SK-N-SH (cell line): ENCODE data around the gene SLC34A1. TPM values are rescaled to one million over a fixed set of nuclear protein-coding genes. Genes with fewer than 3 reads are reported as not detected.
A peak's percentile ranks its signal among the peaks of the same experiment; 100 is the strongest.

Experiments used
- CTCF ChIA-PET: fragments of 300-600, 350-600 bp; formaldehyde crosslinking; extraction: SDS; loops from one replicate; lab custom pipeline; 2021; lab: Yijun Ruan, JAX
- POLR2A ChIA-PET: fragments of 350-600 bp; sonication (Branson Sonifier 250); formaldehyde crosslinking; extraction: SDS; loops from one replicate; lab custom pipeline; 2020; ENCODE audit warnings: antibody characterized with exemption, inconsistent platforms; lab: Yijun Ruan, JAX
- DNase-seq: peaks from one replicate; pipeline ENCODE4 v3.0.0; 2012
- H2AFZ ChIP-seq: fragments of 200-600 bp; sonication (generic); 2 replicates; pipeline ENCODE4 v1.8.1; 2016; ENCODE audit warnings: antibody characterized with exemption, mild to moderate bottlenecking, low read depth
- H3F3A ChIP-seq: fragments of 200-600 bp; sonication (generic); replicated peaks from 2 replicates; pipeline ENCODE3; 2016; ENCODE audit warnings: antibody characterized with exemption, mild to moderate bottlenecking; ENCODE audit not compliant: insufficient read depth
- H3K27ac ChIP-seq, 2 experiments: fragments of 200-500 bp in 1 of 2; fragments of 200-600 bp in 1 of 2; sonication (Bioruptor generic) in 1 of 2; sonication (generic), shearing (Covaris generic) in 1 of 2; 2 replicates each; pipeline versions ENCODE4 v1.5.1 to v1.6.1; 2014 to 2016; ENCODE audit warnings: low read depth in 2 of 2, inconsistent platforms in 1 of 2, low read length in 1 of 2, mild to moderate bottlenecking in 1 of 2, mixed read lengths in 1 of 2
- H3K27me3 ChIP-seq: fragments of 200-600 bp; sonication (generic), shearing (Covaris generic); 2 replicates; pipeline ENCODE4 v1.6.1; 2016; ENCODE audit warnings: mixed run types; ENCODE audit not compliant: insufficient read depth
- H3K36me3 ChIP-seq, 2 experiments: fragments of 200-500 bp in 1 of 2; fragments of 200-600 bp in 1 of 2; sonication (Bioruptor generic) in 1 of 2; sonication (generic) in 1 of 2; replicated peaks in 1 of 2; 2 replicates each; pipeline versions ENCODE3 to v1.5.1; 2014 to 2016; ENCODE audit warnings: low read length in 1 of 2, mild to moderate bottlenecking in 1 of 2; ENCODE audit not compliant: insufficient read depth in 2 of 2, control insufficient read depth in 1 of 2
- H3K4me1 ChIP-seq, 2 experiments: fragments of 200-500 bp in 1 of 2; fragments of 200-600 bp in 1 of 2; sonication (Bioruptor generic) in 1 of 2; sonication (generic), shearing (Covaris generic) in 1 of 2; 2 replicates each; pipeline versions ENCODE4 v1.5.1 to v1.6.1; 2014 to 2016; ENCODE audit warnings: low read depth in 1 of 2, low read length in 1 of 2, mixed run types in 1 of 2; ENCODE audit not compliant: insufficient read depth in 2 of 2, control insufficient read depth in 1 of 2
- H3K4me2 ChIP-seq: fragments of 200-600 bp; sonication (generic), shearing (Covaris generic); 2 replicates; pipeline ENCODE4 v1.6.1; 2017; ENCODE audit warnings: mixed run types
- H3K4me3 ChIP-seq, 2 experiments: fragments of 200-500 bp in 1 of 2; fragments of 200-600 bp in 1 of 2; sonication (Bioruptor generic) in 1 of 2; sonication (generic), shearing (Covaris generic) in 1 of 2; 2 replicates each; pipeline versions ENCODE4 v1.5.1 to v1.8.1; 2014 to 2016; ENCODE audit warnings: low read depth in 2 of 2, inconsistent platforms in 1 of 2, low read length in 1 of 2, mild to moderate bottlenecking in 1 of 2, mixed read lengths in 1 of 2, moderate library complexity in 1 of 2
- H3K79me2 ChIP-seq: fragments of 200-600 bp; sonication (generic); 2 replicates; pipeline ENCODE4 v1.8.1; 2017; ENCODE audit warnings: mild to moderate bottlenecking; ENCODE audit not compliant: insufficient read depth
- H3K9ac ChIP-seq: fragments of 200-600 bp; sonication (generic); 2 replicates; pipeline ENCODE4 v1.6.1; 2017; ENCODE audit warnings: mixed run types
- H3K9me2 ChIP-seq: fragments of 200-600 bp; sonication (generic); 2 replicates; pipeline ENCODE4 v1.6.1; 2017; ENCODE audit warnings: mixed run types
- H3K9me3 ChIP-seq: fragments of 200-600 bp; sonication (generic); 2 replicates; pipeline ENCODE4 v1.6.1; 2017; ENCODE audit warnings: mixed run types, mild to moderate bottlenecking, moderate library complexity
- H4K20me1 ChIP-seq: fragments of 200-600 bp; sonication (generic); 2 replicates; pipeline ENCODE4 v1.6.1; 2017; ENCODE audit warnings: mild to moderate bottlenecking, mixed run types; ENCODE audit not compliant: insufficient read depth
- CTCF ChIP-seq: fragments of 200-600 bp; sonication (generic); IDR thresholded peaks from 2 replicates; pipeline ENCODE4 v1.6.1; 2017; ENCODE audit warnings: antibody characterized with exemption, mild to moderate bottlenecking, moderate library complexity
- EZH2phosphoT487 ChIP-seq: fragments of 200-600 bp; sonication (generic); IDR thresholded peaks from 2 replicates; pipeline ENCODE4 v1.6.1; 2017; ENCODE audit warnings: low read depth, mixed run types, mild to moderate bottlenecking, antibody characterized with exemption, moderate library complexity, borderline replicate concordance
- FOSL2 ChIP-seq: IDR thresholded peaks from 2 replicates; pipeline ENCODE4 v1.4.0; 2012; ENCODE audit warnings: low read depth, mild to moderate bottlenecking, moderate library complexity, borderline replicate concordance
- FOXJ3 ChIP-seq: sonication (generic); formaldehyde crosslinking; IDR thresholded peaks from 2 replicates; pipeline ENCODE4 v1.5.1; 2020; ENCODE audit warnings: mild to moderate bottlenecking, missing genetic modification reagents
- GABPA ChIP-seq: IDR thresholded peaks from 2 replicates; pipeline ENCODE4 v1.4.0; 2012; ENCODE audit warnings: low read depth, mild to moderate bottlenecking
- JUND ChIP-seq: IDR thresholded peaks from 2 replicates; pipeline ENCODE4 v1.4.0; 2012
- MEF2A ChIP-seq: IDR thresholded peaks from 2 replicates; pipeline ENCODE4 v1.4.0; 2012; ENCODE audit warnings: low read depth, borderline replicate concordance
- MXI1 ChIP-seq: IDR thresholded peaks from 2 replicates; pipeline ENCODE4 v1.6.1; 2012; ENCODE audit warnings: mild to moderate bottlenecking, low read depth, low read length, improper control_type of control experiment
- NRF1 ChIP-seq: IDR thresholded peaks from 2 replicates; pipeline ENCODE4 v1.6.1; 2012; ENCODE audit warnings: low read depth, mild to moderate bottlenecking, low read length
- PBX3 ChIP-seq: IDR thresholded peaks from 2 replicates; pipeline ENCODE4; 2012
- RCOR1 ChIP-seq: fragments of 150-350 bp; IDR thresholded peaks from 2 replicates; pipeline ENCODE4 v1.6.1; 2017; ENCODE audit warnings: antibody characterized with exemption, low read length
- RFX5 ChIP-seq: IDR thresholded peaks from 2 replicates; pipeline ENCODE4 v1.6.1; 2012; ENCODE audit warnings: mild to moderate bottlenecking, improper control_type of control experiment, low read length
- SIN3A ChIP-seq: IDR thresholded peaks from 2 replicates; pipeline ENCODE4 v1.6.1; 2012; ENCODE audit warnings: low read depth, mild to moderate bottlenecking, low read length, moderate library complexity, borderline replicate concordance
- SMC3 ChIP-seq: IDR thresholded peaks from 2 replicates; pipeline ENCODE4 v1.6.1; 2012; ENCODE audit warnings: low read depth, low read length, improper control_type of control experiment
- TAF1 ChIP-seq: IDR thresholded peaks from 2 replicates; pipeline ENCODE4 v1.6.1; 2012; ENCODE audit warnings: low read depth, mild to moderate bottlenecking, low read length, moderate library complexity, borderline replicate concordance
- USF1 ChIP-seq: IDR thresholded peaks from 2 replicates; pipeline ENCODE4 v1.4.0; 2012; ENCODE audit warnings: low read depth, borderline replicate concordance
- USF2 ChIP-seq: fragments of 150-350 bp; IDR thresholded peaks from 2 replicates; pipeline ENCODE4 v1.6.1; 2017; ENCODE audit warnings: antibody characterized with exemption, low read length, low read depth, borderline replicate concordance
- WGBS: methylation state at CpG from one replicate; pipeline ENCODE4 v1.1.6; 2017; ENCODE audit warnings: low lambda C conversion rate; 5-methylcytosine and 5-hydroxymethylcytosine counted together
- polyA plus RNA-seq, 3 experiments: library from polyadenylated mRNA; depleted of rRNA; stranded (reverse); fragments of >200 nt; gene quantifications; 2 replicates each; pipeline ENCODE4 v1.2.3, GENCODE V29; 2012
- TF ChIP-seq, protein P1 (sequence below): IDR thresholded peaks from 2 replicates; pipeline ENCODE4 v1.4.0; 2012; ENCODE audit warnings: low read depth, borderline replicate concordance
- TF ChIP-seq, protein P2 (sequence below): IDR thresholded peaks from 2 replicates; pipeline ENCODE4 v1.6.1; 2012; ENCODE audit warnings: mild to moderate bottlenecking, low read depth, low read length, moderate library complexity
- TF ChIP-seq, protein P3 (sequence below): fragments of 150-350 bp; IDR thresholded peaks from 2 replicates; pipeline ENCODE4 v1.6.1; 2016; ENCODE audit warnings: mild to moderate bottlenecking, low read depth, low read length

The SLC34A1 gene
- polyA plus RNA-seq, 1 of the 3 experiments (the other 2 are of a cell fraction): 0.03 TPM

- H3K4me3 ChIP-seq: peak overlapping the region; percentile 55 to 56; a peak in 3 of 4 replicates
- no peaks in the 10 kb centered on the region for H3K36me3 ChIP-seq
- H3K9ac ChIP-seq: no peak overlapping the region; the same call in 1 of the 2 replicates
- H3K4me1 ChIP-seq: peaks cover 6 to 37% of the 10 kb centered on the region in 2 experiments; a peak in 3 of 4 replicates
- H3F3A ChIP-seq: peaks cover 13% of the 10 kb centered on the region
- H3K9me3 ChIP-seq: no peaks in the 10 kb centered on the region
- ChIA-PET CTCF (interaction anchor here (0.6 to 5.9 kb wide), 18 partner anchors 10 to 283 kb away, joined by 3 to 58 read pairs (median 5); partner anchors contain the start of genes FGFR4, GRK6, LMAN2 and SLC34A1), POLR2A (interaction anchor here (0.8 to 1.1 kb wide), 2 partner anchors 12 to 34 kb away, joined by 3 read pairs; no protein-coding TSS in a partner anchor)
- DNase-seq: peak; percentile 92
- WGBS: 28% methylated on average over 10 of the region's 42 CpGs
- no peak overlapping the region for H2AFZ ChIP-seq
- H3K79me2 ChIP-seq: no peaks in the 10 kb centered on the region
- no peaks in the 10 kb centered on the region for H3K27me3 ChIP-seq
- H3K4me2 ChIP-seq: no peak overlapping the region
- no peaks in the 10 kb centered on the region for H3K9me2 ChIP-seq
- no peak overlapping the region for H3K27ac ChIP-seq
- no peaks in the 10 kb centered on the region for H4K20me1 ChIP-seq
- TF ChIP-seq, protein P1, sequence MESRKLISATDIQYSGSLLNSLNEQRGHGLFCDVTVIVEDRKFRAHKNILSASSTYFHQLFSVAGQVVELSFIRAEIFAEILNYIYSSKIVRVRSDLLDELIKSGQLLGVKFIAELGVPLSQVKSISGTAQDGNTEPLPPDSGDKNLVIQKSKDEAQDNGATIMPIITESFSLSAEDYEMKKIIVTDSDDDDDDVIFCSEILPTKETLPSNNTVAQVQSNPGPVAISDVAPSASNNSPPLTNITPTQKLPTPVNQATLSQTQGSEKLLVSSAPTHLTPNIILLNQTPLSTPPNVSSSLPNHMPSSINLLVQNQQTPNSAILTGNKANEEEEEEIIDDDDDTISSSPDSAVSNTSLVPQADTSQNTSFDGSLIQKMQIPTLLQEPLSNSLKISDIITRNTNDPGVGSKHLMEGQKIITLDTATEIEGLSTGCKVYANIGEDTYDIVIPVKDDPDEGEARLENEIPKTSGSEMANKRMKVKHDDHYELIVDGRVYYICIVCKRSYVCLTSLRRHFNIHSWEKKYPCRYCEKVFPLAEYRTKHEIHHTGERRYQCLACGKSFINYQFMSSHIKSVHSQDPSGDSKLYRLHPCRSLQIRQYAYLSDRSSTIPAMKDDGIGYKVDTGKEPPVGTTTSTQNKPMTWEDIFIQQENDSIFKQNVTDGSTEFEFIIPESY: no peak
- TF ChIP-seq, protein P2, sequence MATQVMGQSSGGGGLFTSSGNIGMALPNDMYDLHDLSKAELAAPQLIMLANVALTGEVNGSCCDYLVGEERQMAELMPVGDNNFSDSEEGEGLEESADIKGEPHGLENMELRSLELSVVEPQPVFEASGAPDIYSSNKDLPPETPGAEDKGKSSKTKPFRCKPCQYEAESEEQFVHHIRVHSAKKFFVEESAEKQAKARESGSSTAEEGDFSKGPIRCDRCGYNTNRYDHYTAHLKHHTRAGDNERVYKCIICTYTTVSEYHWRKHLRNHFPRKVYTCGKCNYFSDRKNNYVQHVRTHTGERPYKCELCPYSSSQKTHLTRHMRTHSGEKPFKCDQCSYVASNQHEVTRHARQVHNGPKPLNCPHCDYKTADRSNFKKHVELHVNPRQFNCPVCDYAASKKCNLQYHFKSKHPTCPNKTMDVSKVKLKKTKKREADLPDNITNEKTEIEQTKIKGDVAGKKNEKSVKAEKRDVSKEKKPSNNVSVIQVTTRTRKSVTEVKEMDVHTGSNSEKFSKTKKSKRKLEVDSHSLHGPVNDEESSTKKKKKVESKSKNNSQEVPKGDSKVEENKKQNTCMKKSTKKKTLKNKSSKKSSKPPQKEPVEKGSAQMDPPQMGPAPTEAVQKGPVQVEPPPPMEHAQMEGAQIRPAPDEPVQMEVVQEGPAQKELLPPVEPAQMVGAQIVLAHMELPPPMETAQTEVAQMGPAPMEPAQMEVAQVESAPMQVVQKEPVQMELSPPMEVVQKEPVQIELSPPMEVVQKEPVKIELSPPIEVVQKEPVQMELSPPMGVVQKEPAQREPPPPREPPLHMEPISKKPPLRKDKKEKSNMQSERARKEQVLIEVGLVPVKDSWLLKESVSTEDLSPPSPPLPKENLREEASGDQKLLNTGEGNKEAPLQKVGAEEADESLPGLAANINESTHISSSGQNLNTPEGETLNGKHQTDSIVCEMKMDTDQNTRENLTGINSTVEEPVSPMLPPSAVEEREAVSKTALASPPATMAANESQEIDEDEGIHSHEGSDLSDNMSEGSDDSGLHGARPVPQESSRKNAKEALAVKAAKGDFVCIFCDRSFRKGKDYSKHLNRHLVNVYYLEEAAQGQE: no peak
- TF ChIP-seq SMC3 (no peak), MXI1 (0 out of 2 replicates have a peak, but pooled peaks have one; percentile 38), JUND (no peak), NRF1 (no peak), EZH2phosphoT487 (no peak), SIN3A (no peak), RFX5 (no peak), USF1 (no peak), TAF1 (no peak), FOXJ3 (CRISPR knock-in tag) (no peak), USF2 (no peak), MEF2A (no peak), RCOR1 (no peak), GABPA (no peak), FOSL2 (no peak), CTCF (peak; percentile 49), PBX3 (no peak)
- TF ChIP-seq, protein P3, sequence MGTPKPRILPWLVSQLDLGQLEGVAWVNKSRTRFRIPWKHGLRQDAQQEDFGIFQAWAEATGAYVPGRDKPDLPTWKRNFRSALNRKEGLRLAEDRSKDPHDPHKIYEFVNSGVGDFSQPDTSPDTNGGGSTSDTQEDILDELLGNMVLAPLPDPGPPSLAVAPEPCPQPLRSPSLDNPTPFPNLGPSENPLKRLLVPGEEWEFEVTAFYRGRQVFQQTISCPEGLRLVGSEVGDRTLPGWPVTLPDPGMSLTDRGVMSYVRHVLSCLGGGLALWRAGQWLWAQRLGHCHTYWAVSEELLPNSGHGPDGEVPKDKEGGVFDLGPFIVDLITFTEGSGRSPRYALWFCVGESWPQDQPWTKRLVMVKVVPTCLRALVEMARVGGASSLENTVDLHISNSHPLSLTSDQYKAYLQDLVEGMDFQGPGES: no peak
These were observed 13.6 kb upstream of the SLC34A1 start for GRCh38 chr5:177370488-177371119.
